Activated T-helper 1 cell treated with Interleukin-2 at 50 U/mL for 16 hours (primary cell): ENCODE results near the gene DLG4.

Experiments
- DNase-seq: peaks from one replicate; pipeline ENCODE4 v3.0.0-alpha.2; 2020; ENCODE audit warnings: low read depth

Gene DLG4

GRCh38 chr17:7214300-7215135 lies 5.1 kb downstream of the DLG4 start:
- peak; percentile 97 for DNase-seq

DNA sequence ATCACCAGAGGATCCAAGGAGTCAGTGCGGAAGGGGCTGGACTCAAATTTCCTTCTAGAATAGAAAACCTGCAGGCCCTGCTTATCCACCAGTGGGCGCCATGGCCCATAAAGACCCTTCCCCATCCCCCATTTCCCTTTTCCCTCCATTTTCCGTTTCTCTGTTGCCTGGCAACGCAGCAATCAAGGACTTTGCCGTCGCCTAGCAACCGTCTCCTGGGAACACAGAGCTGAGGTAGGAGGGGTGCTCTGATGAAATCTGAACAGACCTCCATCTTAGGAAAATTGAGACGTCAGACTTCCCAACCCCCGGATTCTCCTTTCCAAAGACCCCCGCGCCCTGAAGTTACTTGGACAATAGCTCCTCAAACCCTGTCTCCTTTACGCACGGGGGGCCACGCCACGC lies 5.7 kb downstream of the DLG4 start:
- DNase-seq, result peak; percentile 52

DNA sequence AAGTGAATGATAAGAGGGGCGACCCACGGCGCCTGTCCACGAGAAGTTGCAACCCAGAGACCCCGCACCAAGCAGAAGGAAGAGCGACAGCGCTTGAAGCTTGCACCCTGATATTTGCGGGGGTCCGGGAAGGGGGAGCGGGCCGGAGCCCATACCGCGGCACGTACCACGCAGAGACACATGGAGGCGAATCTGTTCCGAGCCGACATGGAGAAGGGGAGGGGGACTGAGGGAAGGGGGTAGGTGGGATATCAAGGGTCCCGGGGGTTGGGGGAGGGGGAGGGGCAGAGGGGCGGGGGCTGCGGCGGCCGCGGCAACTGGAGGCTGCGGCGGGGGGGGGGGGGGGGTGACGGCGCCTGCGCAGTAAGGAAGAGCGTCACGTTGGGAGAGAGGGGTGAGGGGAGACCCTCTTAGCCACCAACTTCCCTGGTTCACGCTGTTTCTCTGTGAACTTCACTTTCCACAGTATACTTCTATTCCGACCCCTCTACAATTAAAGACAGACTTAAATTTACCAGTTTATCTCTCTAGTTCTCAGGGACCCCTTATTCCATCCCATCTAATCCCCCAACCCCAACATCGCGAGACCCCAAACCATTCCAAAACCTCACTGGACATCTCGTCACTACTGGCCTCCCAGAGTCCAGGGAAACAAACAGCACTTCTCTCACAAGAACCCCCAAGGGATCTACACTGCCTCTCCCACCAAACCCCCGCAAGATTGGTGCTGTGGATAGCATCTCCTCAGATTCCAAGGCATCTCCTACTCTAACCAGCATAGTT lies 8.0 kb downstream of the DLG4 start:
- DNase-seq, result no peak

- DNase-seq, result no peak
Measured at GRCh38 chr17:7208754-7209460, 10.7 kb downstream of the DLG4 start.

DNA sequence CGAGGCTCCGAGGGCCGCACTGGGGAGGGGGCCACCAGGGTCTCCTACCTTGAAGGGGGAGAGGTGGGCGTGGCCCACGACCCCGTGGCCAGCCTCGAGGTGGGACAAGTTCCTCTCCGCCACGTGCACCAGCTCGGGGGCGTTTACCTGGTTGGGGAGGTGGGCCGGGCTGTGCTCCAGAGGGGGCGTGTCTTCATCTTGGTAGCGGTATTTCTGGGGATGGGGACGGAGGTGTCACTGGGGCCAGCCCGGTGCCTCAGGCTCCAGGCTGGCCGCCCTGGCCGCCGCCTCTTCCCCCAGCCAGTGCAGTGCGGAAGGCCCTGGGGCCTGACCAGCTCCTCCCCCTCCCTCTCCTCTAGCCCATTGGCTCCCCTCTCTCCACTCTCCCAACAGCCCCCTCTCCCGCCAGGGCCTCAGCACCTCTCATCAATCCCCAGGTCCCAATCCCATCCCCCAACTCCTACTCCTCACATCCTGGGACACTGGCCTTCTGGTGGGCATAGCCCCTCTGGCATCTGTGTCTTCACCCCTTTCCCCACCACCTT lies 11.5 kb downstream of the DLG4 start:
- no peak for DNase-seq

- DNase-seq, result no peak
Measured at GRCh38 chr17:7207120-7208001, 12.3 kb downstream of the DLG4 start.

DNA sequence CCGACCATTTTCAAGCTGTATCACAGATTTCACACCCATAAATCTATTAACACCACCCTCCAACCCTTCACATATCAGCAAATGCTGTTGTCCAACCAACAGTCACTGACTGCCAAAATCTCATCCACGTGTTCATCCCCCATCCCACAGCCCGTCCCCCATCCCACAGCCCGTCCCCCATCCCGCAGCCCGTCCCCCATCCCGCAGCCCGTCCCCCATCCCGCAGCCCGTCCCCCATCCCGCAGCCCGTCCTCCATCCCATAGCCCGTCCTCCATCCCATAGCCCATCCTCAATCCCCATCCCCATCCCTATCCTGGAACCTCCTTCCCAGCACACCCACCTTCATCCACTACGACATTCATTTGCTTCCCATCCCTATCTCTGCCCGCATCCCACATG lies 14.1 kb downstream of the DLG4 start:
- no peak for DNase-seq

DNA sequence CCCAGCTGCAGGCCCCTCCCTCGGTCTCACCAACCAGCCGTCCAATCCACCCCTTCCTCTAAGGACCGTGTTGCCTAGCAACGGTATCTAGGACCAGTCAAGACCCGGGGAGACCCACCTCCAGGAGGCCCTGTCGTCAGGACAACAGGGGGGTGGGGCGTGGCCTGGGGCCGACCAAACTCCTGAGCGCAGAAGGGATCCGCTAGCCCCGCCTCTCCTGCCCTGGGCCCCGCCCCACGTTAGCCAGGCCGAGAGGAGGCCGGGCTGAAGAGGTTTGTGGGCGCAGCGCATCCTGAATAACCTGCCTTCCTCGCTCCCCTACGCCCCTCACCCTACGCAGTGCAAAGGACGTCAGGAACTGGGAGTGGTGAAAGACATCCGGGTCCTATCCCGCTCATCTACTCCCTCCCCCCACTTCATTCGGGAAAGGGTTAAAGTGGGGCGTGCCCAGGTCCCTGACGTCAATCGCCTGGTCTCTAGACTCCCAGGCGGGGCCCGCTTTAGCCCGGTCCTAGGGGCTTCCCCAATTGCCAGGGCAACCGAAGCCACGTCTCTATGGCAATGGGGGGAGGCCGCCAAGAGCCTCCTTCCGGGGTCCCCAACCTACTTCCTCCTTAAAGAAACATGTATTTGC lies 14.7 kb downstream of the DLG4 start:
- peak; percentile 89 for DNase-seq

DNA sequence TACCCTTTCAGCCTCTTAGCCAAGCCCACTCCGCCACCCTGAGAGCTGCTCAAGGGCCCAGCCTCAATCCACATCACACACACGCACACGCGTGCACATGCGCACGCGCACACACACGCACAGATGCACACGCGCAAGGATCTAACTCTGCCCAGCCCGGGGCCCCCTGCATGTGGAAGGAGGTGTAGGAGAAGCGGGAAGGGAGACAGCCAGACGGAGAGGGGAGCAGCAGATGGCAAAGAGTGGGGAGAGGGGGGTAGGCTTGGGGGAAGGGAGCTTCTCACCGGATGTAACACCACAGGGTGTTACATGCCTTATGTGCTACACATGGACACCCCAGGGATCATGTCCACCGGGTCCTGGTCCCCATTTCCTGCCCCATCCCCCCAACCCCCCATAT lies 15.3 kb downstream of the DLG4 start:
- DNase-seq, result no peak

DNA sequence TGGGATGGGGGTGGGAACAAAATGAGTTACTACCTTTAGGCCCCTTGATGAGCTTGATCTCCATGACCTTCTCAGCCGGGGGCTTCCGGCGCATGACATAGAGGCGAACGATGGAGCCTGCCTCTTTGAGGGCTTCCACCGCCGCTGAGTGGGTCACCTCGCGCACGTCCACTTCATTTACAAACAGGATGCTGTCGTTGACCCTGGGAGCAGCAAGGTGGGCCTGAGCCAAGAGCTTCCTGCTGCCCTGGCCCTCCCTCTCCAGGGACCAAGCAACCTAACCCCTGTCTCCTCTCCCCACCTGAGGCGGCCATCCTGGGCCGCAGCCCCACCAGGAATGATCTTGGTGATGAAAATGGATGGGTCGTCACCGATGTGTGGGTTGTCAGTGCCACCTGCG lies 16.2 kb downstream of the DLG4 start:
- DNase-seq, result no peak

GRCh38 chr17:7196651-7197401 lies 22.8 kb downstream of the DLG4 start:
- no peak for DNase-seq

DNA sequence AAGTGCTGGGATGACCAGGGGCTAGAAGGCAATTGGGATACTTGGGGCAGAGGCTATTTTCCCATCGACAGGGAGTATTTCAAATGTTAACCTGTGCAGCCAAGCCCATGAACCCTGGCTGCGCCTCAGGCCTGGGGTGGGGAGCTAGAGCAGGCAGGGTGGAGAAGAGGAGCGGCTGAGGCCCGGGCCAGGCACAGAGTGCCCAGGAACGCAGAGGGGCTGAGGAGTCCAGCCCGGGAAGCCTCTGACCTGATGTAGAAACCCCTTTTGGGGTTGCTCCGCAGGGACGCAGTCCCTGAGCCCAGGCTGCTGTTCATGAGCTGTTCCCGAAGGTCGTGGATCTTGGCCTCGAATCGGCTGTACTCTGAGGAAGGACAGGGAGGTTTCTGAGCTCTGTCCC lies 23.7 kb downstream of the DLG4 start:
- no peak for DNase-seq

GRCh38 chr17:7192271-7192937 lies 27.2 kb downstream of the DLG4 start:
- DNase-seq, result no peak

DNA sequence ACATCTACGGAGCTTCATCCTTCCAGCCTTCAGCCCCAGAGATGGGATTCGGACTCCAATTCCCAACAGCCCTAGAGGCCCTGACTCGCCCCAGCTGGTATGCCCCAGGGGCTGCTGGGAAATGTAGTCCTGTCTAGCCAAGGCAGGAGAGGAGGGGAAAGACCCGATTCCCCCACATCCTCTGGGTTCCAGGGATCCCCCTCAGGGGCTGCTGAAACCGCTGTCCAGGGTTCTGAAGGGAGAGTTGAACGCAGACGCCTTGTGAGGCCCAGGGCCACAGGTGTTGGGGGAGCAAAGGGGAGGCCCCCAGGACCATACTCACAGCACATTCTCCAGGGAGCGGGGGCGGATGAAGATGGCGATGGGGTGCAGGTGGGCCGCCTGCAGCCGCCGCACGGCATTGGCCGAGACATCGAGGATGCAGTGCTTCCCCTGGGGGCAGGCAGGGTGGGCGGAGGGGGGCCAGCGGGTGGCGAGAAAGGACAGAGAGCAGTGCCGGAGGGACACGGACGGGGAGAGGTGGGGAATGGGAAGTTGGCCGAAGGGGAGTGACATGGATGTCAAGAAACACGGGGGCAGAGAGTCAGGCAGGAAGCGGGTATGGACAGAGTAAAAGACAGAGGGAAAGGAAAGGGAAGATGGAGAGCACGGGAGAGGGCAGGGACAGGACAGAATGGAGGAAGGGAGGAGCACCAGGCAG lies 27.9 kb downstream of the DLG4 start:
- DNase-seq, result no peak

DNA sequence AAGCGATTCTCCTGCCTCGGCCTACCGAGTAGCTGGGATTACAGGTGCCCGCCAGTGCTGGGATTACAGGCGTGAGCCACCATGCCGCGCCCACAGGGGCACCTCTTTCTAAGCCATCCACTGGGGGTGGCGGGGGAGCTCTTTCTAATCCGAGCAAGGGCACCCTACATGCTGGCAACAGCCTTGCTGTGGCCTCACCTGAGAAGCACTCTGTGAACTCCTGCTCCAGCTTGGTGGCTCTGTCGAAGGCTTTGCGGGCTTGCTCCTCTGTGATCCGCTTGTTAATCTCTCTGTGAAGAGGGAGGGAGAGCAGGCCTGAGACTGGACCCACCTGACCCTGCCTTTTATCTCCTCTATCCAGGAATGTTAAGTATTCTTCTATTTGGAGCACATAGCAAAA lies 28.6 kb downstream of the DLG4 start:
- DNase-seq, result no peak

GRCh38 chr17:7190276-7190917 lies 29.2 kb downstream of the DLG4 start:
- no peak for DNase-seq

DNA sequence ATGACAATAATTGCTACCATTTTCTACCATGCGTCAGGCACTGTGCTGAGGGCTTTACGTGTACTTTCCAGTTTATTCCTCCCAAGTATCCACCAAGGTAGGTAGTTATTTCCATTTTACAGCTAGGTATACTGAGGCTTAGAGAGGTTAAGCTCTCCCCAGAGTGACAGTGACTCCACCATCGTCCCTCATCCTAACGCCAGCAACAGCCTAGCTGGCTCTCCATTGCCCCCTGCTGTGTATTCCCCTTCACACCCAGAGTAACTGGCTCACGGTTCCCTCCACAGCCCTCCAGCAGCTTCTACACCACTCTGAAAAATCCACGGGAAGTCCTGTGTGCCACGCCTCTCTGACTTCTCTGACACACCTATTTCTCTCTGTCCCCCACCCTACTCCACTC lies 33.4 kb downstream of the DLG4 start:
- DNase-seq, result no peak

- DNase-seq, result no peak
Measured at GRCh38 chr17:7184647-7185046, 35.0 kb downstream of the DLG4 start.

DNA sequence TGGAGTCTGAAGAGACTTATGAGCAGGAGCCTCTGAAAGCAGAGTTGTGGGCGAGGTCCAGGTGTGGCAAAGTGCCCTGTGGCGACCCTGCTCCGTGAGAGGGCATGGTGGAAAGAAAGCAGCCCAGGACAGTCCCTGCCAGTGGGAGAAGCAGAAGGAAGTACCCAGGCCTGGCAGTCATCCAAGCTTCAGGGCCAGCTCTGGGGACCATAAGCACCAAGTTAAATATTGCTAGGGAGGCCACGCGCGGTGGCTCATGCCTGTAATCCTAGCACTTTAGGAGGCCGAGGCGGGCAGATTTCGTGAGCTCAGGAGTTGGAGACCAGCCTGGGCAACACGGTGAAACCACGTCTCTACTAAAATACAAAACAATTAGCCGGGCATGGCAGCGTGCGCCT lies 35.5 kb downstream of the DLG4 start:
- no peak for DNase-seq
